UCSD-AML1 (cell line): Measurements from ENCODE around the gene USP20.
A peak's percentile ranks its signal among the peaks of the same experiment; 100 is the strongest.

Source experiments
- DNase-seq: peaks from one replicate; lab custom pipeline; 2025; ENCODE audit not compliant: unreplicated experiment; lab: John Stamatoyannopoulos, UW

USP20 gene

DNA sequence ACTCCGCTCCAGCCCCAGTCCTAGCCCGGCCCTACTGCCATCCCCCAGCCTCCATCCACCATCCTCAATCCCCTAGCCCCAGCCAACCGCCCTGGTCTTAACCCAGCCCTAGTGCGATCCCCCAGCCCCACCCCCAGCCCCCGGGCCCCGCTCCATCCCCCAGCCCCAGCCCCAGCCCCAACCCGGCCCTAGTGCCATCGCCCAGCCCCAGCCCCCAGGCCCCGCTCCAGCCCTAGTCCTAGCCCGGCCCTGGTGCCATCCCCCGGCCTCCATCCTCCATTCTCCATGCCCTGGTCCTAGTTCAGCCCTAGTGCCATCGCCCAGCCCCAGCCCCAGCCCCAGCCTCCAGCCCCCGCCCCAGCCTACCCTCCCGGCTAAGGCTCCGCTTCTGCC is 11.7 kb upstream of the USP20 start:
- no peak for DNase-seq

DNA sequence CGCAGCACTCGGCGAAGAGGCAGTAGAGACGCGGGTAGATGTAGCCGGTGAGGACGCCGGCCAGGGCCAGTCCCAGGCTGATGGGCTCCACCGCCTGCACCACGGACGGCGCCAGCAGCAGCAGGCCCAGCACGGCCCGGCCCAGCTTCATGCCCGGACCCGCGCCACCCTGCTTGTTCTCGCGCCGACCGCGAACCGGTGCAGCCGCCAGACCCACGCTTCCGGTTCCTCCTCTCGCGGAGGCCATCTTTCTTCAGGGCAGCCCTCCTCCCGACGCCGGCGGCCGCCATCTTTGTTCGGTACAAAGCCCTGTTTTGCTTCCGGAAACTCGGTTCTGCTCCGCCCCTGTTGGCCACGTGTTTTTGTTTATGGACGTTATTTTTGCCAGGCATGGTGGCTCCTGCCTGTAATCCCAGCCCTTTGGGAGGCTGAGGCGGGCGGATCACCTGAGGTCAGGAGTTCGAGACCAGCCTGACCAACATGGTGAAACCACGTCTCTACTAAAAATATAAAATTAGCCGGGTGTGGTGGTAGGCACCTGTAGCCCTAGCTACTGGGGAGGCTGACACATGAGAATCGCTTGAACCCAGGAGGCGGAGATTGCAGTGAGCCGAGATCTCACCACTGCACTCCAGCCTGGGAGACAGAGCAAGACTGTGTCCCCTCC is 11.2 kb upstream of the USP20 start, which contains the start of gene TOR1A:
Gene TOR1A (minus strand): TSS at position 202 of the 667 bp plus-strand sequence. CDS start 51 bp downstream, at position 151.
- peak; percentile 92 for DNase-seq

DNA sequence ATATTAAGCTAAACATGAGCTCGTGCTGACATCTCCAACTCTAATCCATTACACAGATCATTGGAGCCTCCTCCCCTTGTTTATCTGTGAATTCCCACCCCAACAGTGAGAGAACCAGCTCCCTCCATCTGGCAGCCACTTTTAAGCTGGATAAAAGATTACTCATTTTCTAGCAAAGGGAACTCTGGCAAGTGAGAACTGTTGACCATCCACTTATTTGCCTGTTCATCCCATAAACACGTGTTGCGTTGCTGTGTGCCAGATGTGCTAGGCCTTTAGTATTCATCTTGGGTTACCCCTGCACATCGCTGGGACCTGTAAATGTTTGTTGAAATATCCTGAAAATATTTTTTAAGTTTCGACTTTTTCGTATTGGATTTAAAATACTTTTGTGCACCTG is 8.9 kb upstream of the USP20 start:
- DNase-seq = no peak

DNA sequence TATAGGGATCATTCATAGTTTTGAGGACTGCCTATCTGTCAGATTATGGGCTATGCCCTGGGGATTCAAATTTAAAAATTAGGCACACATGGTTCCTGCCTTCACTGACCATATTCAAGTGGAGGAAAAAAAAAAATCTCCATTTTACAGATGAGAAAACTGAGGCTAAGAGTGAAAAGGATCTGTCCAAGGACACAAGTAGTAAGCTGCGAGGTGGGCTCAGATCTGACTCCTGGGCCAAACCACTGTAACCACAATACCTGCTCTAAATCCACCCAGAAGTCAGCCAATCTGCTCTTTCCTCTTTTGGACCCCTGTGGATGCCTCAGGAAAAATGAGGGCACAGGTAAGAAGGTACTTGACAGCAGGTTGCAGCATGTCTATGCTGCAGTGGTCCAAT is 8.5 kb upstream of the USP20 start:
- no peak for DNase-seq

DNA sequence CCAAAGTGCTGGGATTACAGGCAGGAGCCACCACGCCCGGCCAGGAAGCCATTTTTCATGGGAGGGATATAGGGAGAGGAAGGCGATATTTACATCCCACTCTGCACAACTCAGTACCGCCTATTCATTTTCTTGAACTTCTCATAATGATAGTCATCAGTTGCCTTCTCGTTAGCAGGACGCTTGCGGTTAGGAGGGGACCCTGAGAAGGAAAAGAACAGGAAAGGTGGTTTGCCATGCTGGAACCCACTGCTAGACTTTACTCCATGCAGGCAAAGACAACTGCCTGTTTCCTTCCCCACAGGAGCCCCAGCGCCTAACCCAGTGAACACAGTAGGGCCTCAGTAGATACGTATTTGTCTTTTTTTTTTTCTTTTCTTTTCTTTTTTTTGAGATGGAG is 7.2 kb upstream of the USP20 start:
- DNase-seq = peak; percentile 49

DNA sequence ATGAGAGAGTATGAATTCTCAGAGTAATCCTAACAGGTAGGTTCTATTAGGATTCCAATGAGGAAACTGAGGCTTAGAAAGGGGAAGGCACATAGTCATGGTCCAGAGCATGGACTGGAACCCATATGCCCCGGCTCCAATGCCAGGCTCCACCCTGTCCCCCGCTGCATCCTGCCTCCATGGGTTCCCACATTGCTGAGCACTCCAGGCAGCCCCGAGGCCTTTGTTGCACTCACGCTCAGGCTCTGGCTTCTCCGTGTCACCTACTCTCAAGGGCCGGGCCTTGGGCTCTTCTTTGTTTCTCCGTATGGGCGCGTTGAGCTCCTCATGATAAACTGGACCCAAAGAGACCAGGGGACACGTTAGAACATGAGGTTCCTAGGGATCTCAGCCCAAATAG is 6.3 kb upstream of the USP20 start:
- DNase-seq = no peak

DNA sequence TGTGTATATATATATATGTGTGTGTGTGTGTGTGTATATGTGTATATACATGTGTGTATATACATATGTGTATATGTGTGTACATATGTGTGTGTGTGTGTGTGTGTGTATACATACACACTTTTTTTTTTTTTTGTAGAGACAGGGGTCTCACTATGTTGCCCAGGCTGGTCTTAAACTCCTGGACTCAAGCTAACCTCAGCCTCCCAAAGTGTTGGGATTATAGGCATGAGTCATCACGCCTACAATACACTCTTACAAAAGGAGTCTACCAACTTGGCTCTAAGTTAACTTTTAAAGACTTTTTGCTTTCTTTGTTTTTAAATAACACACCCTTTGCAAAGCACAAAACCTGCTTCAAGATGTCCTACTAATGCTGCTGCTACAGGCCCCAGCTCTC is 2.3 kb upstream of the USP20 start:
- DNase-seq = no peak

DNA sequence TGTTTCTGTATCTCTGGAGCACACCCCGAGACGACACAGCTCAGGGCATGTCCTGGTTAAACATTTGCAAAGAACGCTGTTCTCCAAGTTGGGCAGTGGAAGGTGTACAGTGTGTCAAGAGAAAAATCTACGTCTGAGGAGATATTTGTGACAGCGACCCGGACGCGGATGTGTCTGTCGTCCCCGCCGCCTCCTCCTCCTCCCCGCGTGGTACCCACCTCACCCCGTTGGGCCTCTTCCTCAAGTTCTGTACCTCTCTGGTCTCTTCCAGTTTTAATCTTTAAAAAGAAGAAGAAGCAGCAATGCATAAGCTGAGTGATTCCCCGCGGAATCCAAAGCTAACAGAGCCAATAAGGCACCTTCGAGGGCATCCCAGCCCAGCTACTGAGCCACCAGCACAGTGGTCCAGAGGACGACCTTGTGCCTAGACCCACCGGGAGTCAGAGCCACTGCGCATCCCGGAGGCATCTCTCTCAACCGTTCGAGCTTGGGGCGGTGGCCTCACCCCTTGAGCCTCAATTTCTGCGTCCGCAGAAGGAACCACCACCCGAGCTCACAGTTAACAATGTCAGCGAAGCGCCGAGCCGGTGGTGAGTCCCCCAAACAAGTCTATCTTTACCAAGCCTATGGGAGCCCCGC is 650 bp upstream of the USP20 start:
- DNase-seq = no peak

DNA sequence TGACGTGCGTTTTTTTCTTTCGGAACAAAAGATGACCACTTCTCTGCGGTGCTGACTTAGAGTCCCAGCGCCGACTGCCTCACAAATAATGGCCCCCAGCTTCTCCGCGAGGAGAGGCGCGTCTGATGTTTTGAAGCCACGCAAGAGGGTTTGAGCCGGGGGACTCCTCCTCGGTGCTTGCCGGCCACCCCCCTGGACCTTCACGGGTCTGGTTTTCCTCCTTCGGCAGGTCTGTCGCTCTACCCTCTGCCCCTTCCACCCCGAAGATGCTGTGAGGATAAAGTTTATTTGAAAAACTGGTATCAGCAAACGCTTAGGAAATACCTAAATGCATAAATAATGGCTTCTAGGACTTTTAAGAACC is 584 bp downstream of the USP20 start:
- DNase-seq = no peak

DNA sequence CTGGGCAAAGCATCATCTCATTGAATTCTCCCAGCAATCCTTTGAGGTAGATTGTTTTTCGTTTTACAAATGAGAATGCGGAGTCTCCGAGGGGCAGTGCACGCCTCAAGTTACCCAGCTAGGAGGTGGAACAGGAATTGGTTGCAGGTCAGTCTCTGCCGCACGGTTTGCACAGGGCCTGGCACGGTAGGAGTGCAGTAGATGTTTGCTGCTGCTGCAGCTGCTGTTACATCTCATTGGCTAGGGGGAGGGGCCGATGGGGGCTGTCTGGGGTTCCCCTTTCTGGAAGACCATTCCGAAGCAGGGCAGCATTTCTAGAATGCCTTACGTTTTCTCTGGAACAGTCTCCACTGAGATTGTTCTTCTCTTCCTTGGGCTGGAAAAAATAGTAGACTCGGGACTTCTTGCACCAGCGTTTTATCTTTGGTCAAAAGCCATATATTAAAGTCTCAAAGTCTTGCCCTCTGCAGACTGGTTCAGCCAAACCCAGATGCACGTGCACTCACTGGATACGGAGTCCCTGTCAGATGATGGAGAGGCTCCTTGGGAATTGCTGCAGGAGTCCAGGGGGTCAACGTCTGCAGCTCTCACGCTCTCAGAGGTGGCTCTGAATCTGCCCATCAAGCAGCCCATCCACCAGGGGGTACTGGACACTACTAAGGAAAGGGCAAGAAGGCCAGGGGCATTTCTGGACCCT is 1.2 kb downstream of the USP20 start:
- peak; percentile 46 for DNase-seq

DNA sequence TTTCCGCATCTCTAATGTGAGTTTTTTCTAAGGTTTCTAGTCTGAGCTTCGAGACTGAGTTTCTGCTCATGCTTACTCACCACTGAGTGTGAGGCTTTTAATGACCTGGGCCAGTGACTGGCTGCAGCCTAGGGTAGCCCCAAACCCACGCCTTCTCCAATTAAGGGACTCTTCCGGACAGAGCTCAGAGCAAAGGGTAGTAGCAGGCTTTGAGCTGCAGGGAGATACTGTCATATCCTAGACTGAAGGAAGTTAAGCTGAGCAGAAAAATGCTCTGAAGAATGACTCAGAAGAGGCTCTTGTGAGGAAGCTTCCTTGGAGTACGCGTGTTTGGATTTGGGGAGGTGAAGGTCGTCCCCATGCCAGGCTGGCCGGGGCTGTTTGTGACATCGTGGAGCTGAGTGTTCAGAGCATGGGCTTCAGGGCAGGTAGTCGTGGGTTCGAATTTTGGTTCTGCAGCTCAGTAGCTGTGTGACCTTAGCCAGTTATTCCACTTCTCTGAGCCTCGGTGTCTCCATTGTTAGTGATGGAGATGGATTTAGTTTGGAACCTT is 3.5 kb downstream of the USP20 start:
- DNase-seq = no peak

DNA sequence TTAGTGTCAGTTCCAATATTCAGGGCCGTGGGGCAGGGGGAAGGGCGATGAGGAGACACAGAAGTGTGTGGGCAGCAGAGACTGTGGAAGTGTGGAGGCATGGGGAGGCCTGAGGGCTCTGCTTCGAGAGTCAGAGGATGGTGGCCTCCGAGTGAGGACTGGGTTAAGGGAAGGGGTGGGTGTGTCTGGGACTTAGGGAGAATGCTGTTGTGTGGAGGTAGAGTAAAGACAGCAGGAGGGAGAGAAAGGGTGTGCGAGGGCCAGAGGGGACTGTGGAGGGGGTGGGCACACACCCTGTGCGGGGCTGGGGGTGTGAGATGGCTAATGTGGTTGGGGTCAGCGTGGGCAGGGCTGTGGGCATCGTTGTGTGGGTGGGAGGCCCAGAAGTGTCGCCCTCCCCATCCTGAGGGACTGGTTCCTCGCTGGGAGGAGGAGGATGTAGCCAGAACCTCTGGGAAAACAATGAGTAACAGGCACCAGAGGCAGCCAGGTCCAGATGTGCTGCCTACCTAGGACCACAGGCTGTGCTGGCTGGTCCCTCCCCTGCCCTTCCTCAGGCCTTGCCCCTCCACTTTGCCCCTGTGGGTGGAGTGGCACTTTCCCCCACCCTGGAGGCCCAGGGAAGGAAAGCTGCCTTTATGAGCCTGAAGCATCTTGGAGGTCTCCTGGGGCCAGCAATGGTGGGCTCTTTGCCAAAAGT is 4.2 kb downstream of the USP20 start:
- no peak for DNase-seq

DNA sequence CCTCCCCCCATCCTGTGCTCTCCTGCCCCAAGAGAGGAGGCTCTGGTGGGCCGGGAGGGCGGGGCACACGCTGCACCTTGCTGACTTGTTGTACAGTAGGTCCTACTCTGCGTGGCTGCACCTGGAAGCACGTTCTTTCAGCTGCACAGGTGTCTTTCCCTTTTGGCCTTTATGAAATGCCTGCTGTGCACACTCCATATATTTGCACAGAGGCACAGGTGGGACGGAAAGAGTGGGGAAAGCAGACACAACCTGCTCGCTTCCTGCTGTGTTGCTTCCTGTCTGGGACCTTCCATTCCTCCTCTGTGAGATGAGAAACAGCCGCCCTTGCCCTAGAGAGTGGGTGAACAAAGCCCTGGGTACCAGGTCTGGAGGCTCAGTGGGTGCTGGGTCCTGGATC is 4.8 kb downstream of the USP20 start:
- no peak for DNase-seq

DNA sequence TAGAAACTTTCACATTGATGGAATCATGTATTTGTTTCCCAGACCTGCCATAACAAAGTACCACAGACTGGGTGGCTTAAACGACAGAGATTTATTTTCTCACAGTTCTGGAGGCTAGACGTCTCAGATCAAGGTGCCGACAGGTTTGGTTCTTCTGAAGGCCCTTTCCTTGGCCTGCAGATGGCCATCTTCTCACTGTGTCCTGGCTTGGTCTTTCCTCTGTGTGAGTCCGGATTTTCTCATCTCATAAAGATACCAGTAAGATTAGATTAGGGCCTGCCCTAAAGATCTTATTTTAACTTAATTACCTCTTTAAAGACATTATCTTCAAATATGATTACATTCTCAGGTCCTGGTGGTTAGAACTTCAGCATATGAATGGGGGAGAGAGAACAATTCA is 5.8 kb downstream of the USP20 start:
- no peak for DNase-seq

DNA sequence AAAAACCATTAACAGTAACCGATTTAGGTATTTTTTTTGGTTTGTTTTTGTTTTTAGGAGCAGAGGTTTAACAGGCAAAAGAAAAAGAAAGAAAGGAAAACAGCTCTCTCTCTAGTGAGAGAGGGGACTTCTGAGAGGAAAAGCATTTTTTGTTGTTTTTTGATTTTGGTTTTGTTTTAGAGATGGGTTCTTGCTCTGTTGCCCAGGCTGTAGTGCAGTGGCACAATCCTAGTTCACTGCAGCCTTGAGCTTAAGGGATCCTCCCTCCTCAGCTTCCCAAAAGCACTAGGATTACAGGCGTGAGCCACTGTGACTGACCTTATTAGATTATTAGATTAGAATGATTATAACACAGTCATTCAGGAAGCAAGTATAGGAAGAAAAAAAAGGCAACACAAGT is 10.1 kb downstream of the USP20 start:
- no peak for DNase-seq

DNA sequence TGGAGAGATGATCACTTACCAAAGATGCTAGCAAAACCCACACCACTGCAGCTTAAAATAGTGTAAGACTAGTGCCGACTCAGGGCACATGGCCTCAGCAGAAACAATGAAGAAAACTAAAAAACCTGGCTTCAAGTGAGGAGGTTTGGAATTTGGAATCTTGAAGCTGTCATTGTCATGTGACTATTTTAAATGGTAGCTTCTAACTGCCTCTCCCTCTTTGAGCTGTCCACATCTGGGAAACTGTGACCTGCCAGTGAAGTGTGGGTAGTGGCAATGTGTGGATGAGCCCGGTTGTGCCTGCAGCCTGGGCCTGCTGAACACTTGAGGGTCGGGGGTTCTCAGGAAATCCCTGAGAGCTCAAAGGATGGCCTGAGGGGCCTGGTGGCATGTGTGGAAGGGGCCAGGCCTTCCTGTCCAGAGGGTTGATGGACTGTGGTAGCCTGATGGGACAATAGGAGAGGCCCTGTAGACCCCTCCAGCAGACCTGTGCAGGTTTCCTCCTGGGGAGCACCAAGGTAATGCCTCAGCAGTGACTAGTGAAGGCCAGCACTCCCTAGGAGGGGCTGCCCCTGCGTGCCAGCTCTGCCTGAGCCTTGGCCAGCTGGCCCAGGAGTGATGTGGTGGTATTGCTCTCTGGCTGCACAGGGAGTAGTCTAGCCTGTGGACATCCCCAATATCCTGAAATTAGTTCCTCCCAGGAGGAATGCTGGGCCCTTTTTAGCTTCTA is 13.6 kb downstream of the USP20 start:
- DNase-seq = no peak

DNA sequence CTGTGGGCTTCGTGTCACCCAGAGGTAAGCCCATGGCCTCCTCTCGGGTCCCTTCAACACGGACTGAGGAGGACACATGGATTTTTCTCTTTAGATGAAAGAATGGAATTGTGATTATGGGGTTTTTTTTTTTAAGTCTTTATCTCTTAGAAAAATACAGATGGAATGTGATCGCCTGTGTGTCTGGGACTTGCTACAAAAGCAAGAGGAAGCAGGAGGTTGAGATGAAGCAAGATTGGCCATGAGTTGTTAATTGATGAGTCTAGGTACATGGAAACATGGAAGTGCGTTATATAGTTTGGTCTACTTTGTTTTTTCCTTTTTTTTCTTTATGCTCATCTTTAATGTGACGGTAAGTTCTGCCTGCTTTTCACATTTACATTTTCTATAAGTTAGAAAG is 14.6 kb downstream of the USP20 start:
- no peak for DNase-seq

DNA sequence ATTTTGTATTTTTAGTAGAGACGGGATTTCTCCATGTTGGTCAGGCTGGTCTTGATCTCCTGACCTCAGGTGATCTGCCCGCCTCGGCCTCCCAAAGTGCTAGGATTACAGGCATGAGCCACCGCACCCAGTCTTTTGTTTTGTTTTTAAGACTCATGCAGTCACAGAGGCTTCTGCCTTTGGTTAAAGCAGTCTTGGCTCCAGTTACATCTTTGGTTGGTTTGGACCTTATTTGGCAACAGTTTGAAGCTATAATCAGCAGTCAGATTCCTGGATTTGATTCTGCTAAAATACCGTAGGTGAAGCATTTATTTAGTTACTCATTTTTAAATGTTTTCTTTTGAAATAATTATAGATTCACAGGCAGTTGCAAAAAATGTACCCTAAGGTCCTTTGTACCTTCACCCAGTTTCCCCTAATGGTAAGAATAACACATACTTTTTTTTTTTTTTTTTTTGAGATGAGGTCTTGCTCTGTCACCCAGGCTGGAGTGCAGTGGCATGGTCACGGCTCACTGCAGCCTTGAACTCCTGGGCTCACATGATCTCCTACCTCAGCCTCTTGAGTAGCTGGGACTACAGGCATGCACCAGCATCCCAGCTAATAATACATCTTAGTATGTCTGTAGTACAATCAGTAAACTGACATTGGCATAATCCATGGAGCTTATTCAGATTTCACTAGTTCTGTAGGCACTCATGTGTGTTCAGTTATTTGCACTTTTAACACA is 15.7 kb downstream of the USP20 start:
- DNase-seq = no peak

DNA sequence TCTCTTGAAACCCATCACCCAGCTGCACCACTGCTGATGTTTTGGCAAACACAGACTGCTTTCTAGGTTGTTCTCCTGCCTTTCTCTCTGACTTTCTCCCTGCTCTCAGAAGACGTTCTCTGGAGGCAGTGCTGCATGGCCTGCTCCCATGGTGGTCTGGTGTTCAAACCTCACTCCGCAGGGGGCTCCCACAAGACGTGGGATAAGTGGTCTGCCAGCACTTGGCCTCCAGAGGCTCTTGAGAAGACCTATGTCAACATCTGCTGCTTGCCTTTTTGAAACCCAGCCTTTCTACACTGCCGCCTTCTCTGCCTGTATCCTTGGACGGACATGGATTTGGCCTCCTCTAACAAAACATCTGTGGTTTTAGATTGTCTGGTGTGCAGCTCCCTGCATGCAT is 16.6 kb downstream of the USP20 start:
- DNase-seq = no peak

DNA sequence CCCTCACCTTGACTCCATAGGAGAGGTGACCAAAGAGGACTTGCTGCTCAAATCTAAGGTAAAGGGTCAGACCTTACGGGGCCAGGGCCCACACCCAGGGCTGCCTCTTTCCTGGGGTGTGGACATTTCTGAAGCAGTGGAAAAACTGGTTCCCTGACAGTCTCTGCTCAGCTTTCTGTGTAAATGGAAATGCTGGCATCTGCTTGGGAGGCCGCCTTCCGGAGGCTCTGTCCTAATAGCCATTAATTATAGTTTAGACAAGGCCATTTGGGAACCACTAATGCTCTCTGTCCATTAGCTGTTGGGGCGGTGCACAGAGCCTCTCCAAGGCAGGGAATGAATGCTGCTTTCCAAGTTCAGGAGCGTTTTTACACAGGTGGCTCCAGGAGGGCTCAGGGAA is 17.3 kb downstream of the USP20 start:
- DNase-seq = no peak
